T-helper 9 cell (primary cell): ENCODE results near the gene SOS2.

Experiments
- DNase-seq: peaks from one replicate; pipeline ENCODE4 v3.0.0-alpha.2; 2020

SOS2 gene

GRCh38 chr14:50113381-50114035 is 117.9 kb downstream of the SOS2 start:
- no peak for DNase-seq

- no peak for DNase-seq
These were observed 120.9 kb downstream of the SOS2 start for GRCh38 chr14:50110323-50111037.

GRCh38 chr14:50109342-50109741 is 122.0 kb downstream of the SOS2 start:
- no peak for DNase-seq

- no peak for DNase-seq
These were observed 123.5 kb downstream of the SOS2 start for GRCh38 chr14:50107850-50108249.

- no peak for DNase-seq
These were observed 125.2 kb downstream of the SOS2 start for GRCh38 chr14:50106178-50106577.

GRCh38 chr14:50103558-50103957 is 127.8 kb downstream of the SOS2 start:
- DNase-seq: no peak

GRCh38 chr14:50101417-50101816 is 130.0 kb downstream of the SOS2 start:
- DNase-seq: no peak

- DNase-seq: no peak
These were observed 130.6 kb downstream of the SOS2 start for GRCh38 chr14:50100805-50101204.

- DNase-seq: no peak
These were observed 132.0 kb downstream of the SOS2 start for GRCh38 chr14:50099335-50099734.

- no peak for DNase-seq
These were observed 135.5 kb downstream of the SOS2 start for GRCh38 chr14:50095895-50096294.

- DNase-seq: no peak
These were observed 137.2 kb downstream of the SOS2 start for GRCh38 chr14:50094056-50094755.

- no peak for DNase-seq
These were observed 137.9 kb downstream of the SOS2 start for GRCh38 chr14:50093496-50093895.

- DNase-seq: no peak
These were observed 139.3 kb downstream of the SOS2 start for GRCh38 chr14:50092006-50092555.

GRCh38 chr14:50091240-50091913 is 140.0 kb downstream of the SOS2 start:
- DNase-seq: no peak

- DNase-seq: no peak
These were observed 142.2 kb downstream of the SOS2 start for GRCh38 chr14:50089208-50089607.

- DNase-seq: no peak
These were observed 142.6 kb downstream of the SOS2 start for GRCh38 chr14:50088731-50089130.

GRCh38 chr14:50088117-50088515 is 143.3 kb downstream of the SOS2 start:
- no peak for DNase-seq

GRCh38 chr14:50087341-50088116 is 143.8 kb downstream of the SOS2 start:
- DNase-seq: no peak

- no peak for DNase-seq
These were observed 145.1 kb downstream of the SOS2 start for GRCh38 chr14:50086321-50086711.

GRCh38 chr14:50085570-50086320 is 145.6 kb downstream of the SOS2 start:
- DNase-seq: no peak

GRCh38 chr14:50084666-50085065 is 146.7 kb downstream of the SOS2 start:
- no peak for DNase-seq
